Aortic smooth muscle cell (primary cell): Measurements from ENCODE around the gene C3orf20. TPM values are rescaled to one million over a fixed set of nuclear protein-coding genes. Genes with fewer than 3 reads are reported as not detected.

Source experiments
- total RNA-seq: library from RNA; depleted of rRNA; stranded (reverse); fragments of >200 nt; gene quantifications from 2 replicates; pipeline ENCODE4 v1.2.3, GENCODE V29; 2014

C3orf20 gene
- 0.13 TPM in 1 of 2 replicates, not detected in the other for total RNA-seq

GRCh38 chr3:14674841-14675240, at the start of gene C3orf20:
Gene C3orf20 (plus strand): TSS chr3:14675141. CDS start chr3:14682714, 7,573 bp downstream.

GRCh38 chr3:14651440-14652251, 23.3 kb upstream of the C3orf20 start, which contains the start of gene CCDC174:
Gene CCDC174 (plus strand): TSS chr3:14651762. CDS start chr3:14651837, 75 bp downstream.

GRCh38 chr3:14818804-14819500, 144.0 kb downstream of the C3orf20 start, which contains the start of gene FGD5:
Gene FGD5 (plus strand): TSS chr3:14818962. CDS start chr3:14819072, 110 bp downstream.

Other genes with a start within 250 kb of the C3orf20 start
- not detected in 2 replicates for gene GRIP2, start 134.8 kb upstream of the C3orf20 start, total RNA-seq
- 7.5 and 8.4 TPM in 2 replicates for gene CCDC174, start 23.4 kb upstream of the C3orf20 start, total RNA-seq
- gene FGD5, start 143.8 kb downstream of the C3orf20 start, total RNA-seq: 2.6 and 5.4 TPM in 2 replicates